Measurements from ENCODE around the gene INSR. TPM values are rescaled to one million over a fixed set of nuclear protein-coding genes. Genes with fewer than 3 reads are reported as not detected.

Gene INSR
- total RNA-seq, 3 donors from 2014 or later (not counting 1 experiment from before 2014, with no cell fraction given): 0.50 to 4.9 (median 2.0) TPM

GRCh38 chr19:7063764-7064418 lies 230.3 kb downstream of the INSR start:
- H3K36me3 Mint-ChIP-seq: no peaks in the 10 kb centered on the region
- ATAC-seq (peak in 2 of 3 donors; percentile 8 to 32), DNase-seq (no peak)
- H3K27me3 Mint-ChIP-seq (ENCODE audit: low read depth in 2 of 2): no peaks in the 10 kb centered on the region
- intact Hi-C loops (cut with micrococcal nuclease): no loop called here
- TF ChIP-seq, protein P1, sequence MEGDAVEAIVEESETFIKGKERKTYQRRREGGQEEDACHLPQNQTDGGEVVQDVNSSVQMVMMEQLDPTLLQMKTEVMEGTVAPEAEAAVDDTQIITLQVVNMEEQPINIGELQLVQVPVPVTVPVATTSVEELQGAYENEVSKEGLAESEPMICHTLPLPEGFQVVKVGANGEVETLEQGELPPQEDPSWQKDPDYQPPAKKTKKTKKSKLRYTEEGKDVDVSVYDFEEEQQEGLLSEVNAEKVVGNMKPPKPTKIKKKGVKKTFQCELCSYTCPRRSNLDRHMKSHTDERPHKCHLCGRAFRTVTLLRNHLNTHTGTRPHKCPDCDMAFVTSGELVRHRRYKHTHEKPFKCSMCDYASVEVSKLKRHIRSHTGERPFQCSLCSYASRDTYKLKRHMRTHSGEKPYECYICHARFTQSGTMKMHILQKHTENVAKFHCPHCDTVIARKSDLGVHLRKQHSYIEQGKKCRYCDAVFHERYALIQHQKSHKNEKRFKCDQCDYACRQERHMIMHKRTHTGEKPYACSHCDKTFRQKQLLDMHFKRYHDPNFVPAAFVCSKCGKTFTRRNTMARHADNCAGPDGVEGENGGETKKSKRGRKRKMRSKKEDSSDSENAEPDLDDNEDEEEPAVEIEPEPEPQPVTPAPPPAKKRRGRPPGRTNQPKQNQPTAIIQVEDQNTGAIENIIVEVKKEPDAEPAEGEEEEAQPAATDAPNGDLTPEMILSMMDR (IDR thresholded peaks at IDR 0.05): no peak
- Histone ChIP-seq H3K27me3 (ENCODE audit: control insufficient read depth, insufficient read depth, low read length) (no peaks in the 10 kb centered on the region), H3K4me1 (ENCODE audit: control insufficient read depth, insufficient read depth, low read length) (peaks cover 4% of the 10 kb centered on the region), H3K9me3 (ENCODE audit: control insufficient read depth, insufficient read depth, low read length) (no peaks in the 10 kb centered on the region), H3K27ac (ENCODE audit: low read length) (no peak overlapping the region), H3K36me3 (ENCODE audit: control insufficient read depth, insufficient read depth, low read length) (no peaks in the 10 kb centered on the region), H3K4me3 (ENCODE audit: low read length) (no peak overlapping the region)
- H3K4me3 Mint-ChIP-seq: no peak overlapping the region
- peaks cover 0 to under 1% of the 10 kb centered on the region in 2 donors for H3K9me3 Mint-ChIP-seq
- peaks cover 0 to 2% of the 10 kb centered on the region in 2 donors for H3K4me1 Mint-ChIP-seq
- no peak overlapping the region for H3K27ac Mint-ChIP-seq
- WGBS (ENCODE audit: insufficient coverage): 94% methylated on average over 9 of the region's 9 CpGs

DNA sequence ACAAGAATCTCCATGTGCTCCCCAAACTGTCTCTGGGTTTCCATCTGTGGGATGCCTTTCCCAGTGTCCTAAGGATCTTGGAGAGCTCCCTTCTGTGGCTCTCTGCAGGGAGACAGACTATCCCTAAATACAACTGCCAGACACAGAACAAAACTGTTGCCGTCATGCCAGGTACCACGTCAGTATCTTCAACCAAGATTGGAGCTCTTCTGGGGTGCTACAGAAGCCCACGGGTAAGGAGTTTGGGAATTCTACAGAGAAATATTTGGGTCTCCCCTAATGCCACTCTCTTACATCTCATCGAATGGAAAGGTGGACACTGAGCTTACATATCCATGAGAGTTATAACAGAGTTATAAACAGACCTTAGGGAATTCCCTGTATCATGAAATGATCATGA lies 230.9 kb downstream of the INSR start:
- Mint-ChIP-seq H3K4me1 (no peaks in the 10 kb centered on the region), H3K27ac (no peak overlapping the region), H3K9me3 (no peaks in the 10 kb centered on the region), H3K27me3 (ENCODE audit: low read depth in 2 of 2) (no peaks in the 10 kb centered on the region), H3K36me3 (no peaks in the 10 kb centered on the region), H3K4me3 (no peak overlapping the region)
- Histone ChIP-seq H3K4me3 (ENCODE audit: low read length) (no peak overlapping the region), H3K36me3 (ENCODE audit: control insufficient read depth, insufficient read depth, low read length) (no peaks in the 10 kb centered on the region), H3K27me3 (ENCODE audit: control insufficient read depth, insufficient read depth, low read length) (no peaks in the 10 kb centered on the region), H3K27ac (ENCODE audit: low read length) (no peak overlapping the region), H3K9me3 (ENCODE audit: control insufficient read depth, insufficient read depth, low read length) (no peaks in the 10 kb centered on the region), H3K4me1 (ENCODE audit: control insufficient read depth, insufficient read depth, low read length) (no peaks in the 10 kb centered on the region)
- 82% methylated on average over 3 of the region's 4 CpGs for WGBS (ENCODE audit: insufficient coverage)
- TF ChIP-seq, protein P1 (IDR thresholded peaks at IDR 0.05): no peak
- ATAC-seq (peak in 2 of 3 donors; percentile 10 to 38), DNase-seq (no peak)
- intact Hi-C loops (cut with micrococcal nuclease): no loop called here

Other genes with a start within 250 kb of the INSR start
- not detected for gene MBD3L2, start 245.1 kb downstream of the INSR start, total RNA-seq
- gene MBD3L3, start 235.7 kb downstream of the INSR start, total RNA-seq: not detected
- gene ZNF557, start 224.7 kb downstream of the INSR start, total RNA-seq: 10 to 100 TPM; 10.7 to 14.5 (median 10.9) TPM
- 10 to 100 TPM; 53.6 to 61.5 (median 54.1) TPM for gene ARHGEF18, start 54.5 kb upstream of the INSR start, total RNA-seq
- gene PEX11G, start 194.6 kb upstream of the INSR start, total RNA-seq: 1 to 10 TPM in 1 of 3 donors, under 1 TPM in 1, not detected in 1; 0.33 to 1.5 TPM
- 10 to 100 TPM in 2 of 3 donors, 1 to 10 TPM in 1; 9.8 to 11.6 (median 10.9) TPM for gene ZNF358, start 221.7 kb upstream of the INSR start, total RNA-seq
- 10 to 100 TPM; 22.9 to 37.6 (median 27.8) TPM for gene MCOLN1, start 228.2 kb upstream of the INSR start, total RNA-seq
- 100 to 1,000 TPM; 118 to 190 (median 125) TPM for gene PNPLA6, start 241.3 kb upstream of the INSR start, total RNA-seq

Data from natural killer cell (primary cell).